ENCODE data around the gene CEP20.
"Not testable (repeated sequence)": the region's sequence is repeated elsewhere in the genome, so short reads cannot be mapped to it uniquely, and the experiment has no call there.

CEP20 gene

GRCh38 chr16:15888072-15888976 is at the start of gene CEP20:
TSS of gene CEP20 (minus strand) at chr16:15888603. CDS start at chr16:15888585, 18 bp downstream.
- peak; percentile 99 to 100 (median 99) for DNase-seq (ENCODE audit: low read depth in 3 of 3)

GRCh38 chr16:15936809-15937208 is 48.4 kb upstream of the CEP20 start:
- DNase-seq (ENCODE audit: low read depth in 3 of 3) = not testable (repeated sequence)

DNA sequence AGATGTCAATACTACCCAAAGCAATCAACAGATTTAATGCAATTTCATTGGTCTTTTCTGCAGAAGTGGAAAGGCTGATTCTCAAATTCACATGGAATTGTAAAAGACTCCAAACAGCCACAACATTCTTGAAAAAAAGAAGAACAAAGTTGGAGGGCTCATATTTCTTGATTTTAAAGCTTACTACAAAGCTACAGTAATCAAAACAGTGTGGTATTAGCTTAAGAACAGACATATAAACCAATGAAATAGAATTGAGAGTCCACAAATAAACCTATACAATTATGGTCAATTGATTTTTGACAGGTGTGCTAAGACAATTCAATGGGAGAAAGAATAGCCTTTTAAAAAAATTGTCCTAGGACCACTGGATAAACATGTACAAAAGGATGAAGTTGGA is 46.6 kb upstream of the CEP20 start:
- DNase-seq (ENCODE audit: low read depth in 3 of 3) = no peak

DNA sequence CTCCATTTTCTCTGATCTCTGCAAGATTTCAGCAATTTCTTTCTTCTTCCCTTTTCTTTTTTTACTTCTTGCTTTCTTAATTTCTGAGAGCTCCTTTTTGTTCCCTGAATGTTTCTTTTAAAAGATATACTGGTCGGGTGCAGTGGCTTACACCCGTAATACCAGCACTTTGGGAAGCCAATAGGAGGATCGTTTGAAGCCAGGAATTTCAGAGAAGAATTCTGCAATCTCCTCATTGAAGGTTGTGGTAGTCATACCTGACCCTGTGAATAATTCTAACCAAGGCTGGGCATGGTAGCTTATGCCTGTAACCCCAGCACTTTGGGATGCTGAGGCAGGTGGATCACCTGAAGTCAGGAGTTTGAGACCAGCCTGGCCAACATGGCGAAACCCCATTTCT is 45.4 kb upstream of the CEP20 start:
- no peak for DNase-seq (ENCODE audit: low read depth in 3 of 3)

- DNase-seq (ENCODE audit: low read depth in 3 of 3) = no peak
These were observed 44.5 kb upstream of the CEP20 start for GRCh38 chr16:15932939-15933338.

DNA sequence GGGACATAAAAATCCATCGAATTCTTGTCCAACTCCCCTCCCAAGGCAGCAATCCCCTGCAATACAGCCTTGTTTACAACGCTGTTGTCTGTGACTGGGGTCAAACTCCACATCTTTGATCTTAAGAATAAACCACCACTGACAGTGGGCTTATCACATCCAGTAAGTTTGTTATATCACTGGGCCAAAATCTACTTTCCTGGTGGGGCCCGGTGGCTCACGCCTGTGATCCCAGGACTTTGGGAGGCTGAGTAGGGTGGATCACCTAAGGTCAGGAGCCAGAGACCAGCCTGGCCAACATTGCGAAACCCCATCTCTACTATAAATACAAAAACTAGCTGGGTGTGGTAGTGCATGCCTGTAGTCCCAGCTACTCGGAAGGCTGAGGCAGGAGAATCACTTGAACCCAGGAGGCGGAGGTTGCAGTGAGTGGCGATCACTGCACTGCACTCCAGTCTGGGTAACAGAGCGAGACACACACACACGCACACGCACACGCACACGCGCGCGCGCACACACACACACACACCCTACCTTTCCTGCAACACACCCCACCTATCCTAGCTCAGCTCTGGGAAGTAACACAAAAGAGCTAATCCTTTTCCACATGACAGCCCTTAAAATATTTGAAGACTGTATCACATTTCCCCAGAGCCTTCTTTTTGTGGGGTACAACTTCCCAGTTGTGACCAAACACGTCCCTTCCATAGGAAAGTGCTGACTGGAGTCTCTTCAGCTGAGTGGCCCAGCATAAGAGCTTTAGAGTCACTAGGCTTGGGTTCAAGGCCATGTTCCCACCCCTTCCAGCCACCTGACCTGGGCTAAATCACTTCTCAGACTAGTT is 40.1 kb upstream of the CEP20 start:
- DNase-seq (ENCODE audit: low read depth in 3 of 3) = no peak

- no peak for DNase-seq (ENCODE audit: low read depth in 3 of 3)
These were observed 37.2 kb upstream of the CEP20 start for GRCh38 chr16:15925631-15926030.

- DNase-seq (ENCODE audit: low read depth in 3 of 3) = no peak
These were observed 36.6 kb upstream of the CEP20 start for GRCh38 chr16:15924996-15925395.

GRCh38 chr16:15919331-15919730 is 30.9 kb upstream of the CEP20 start:
- DNase-seq (ENCODE audit: low read depth in 3 of 3) = no peak

DNA sequence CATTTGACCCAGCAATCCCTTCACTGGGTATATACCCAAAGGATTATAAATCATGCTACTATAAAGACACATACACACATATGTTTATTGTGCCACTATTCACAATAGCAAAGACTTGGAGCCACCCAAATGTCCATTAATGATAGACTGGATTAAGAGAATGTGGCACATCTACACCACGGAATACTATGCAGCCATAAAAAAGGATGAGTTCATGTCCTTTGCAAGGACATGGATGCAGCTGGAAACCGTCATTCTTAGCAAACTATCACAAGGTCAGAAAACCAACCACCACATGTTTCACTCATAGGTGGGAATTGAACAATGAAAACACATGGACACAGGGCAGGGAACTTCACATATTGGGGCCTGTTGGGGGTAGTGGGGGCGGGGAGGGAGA is 29.9 kb upstream of the CEP20 start:
- not testable (repeated sequence) for DNase-seq (ENCODE audit: low read depth in 3 of 3)

GRCh38 chr16:15916323-15916722 is 27.9 kb upstream of the CEP20 start:
- DNase-seq (ENCODE audit: low read depth in 3 of 3) = no peak

- no peak for DNase-seq (ENCODE audit: low read depth in 3 of 3)
These were observed 27.2 kb upstream of the CEP20 start for GRCh38 chr16:15915555-15916081.

GRCh38 chr16:15913046-15913698 is 24.8 kb upstream of the CEP20 start:
- DNase-seq (ENCODE audit: low read depth in 3 of 3) = no peak

DNA sequence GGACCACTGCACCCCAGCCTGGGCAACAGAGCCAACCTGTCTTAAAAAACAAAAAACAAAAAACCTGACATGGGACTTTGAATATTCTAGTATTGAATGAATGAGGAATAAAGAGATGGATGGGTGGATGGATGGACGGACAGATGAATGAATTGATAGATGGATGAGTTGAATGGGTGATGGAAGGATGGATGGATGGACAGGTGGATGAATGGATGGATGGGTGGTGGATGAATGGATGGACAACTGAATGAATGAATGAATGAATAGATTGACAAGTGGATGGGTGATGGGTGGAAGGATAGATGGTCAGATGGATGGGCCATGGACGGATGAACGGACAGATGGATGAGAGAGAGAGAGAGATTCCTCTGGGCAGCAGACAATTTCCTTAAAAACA is 22.8 kb upstream of the CEP20 start:
- DNase-seq (ENCODE audit: low read depth in 3 of 3) = no peak

DNA sequence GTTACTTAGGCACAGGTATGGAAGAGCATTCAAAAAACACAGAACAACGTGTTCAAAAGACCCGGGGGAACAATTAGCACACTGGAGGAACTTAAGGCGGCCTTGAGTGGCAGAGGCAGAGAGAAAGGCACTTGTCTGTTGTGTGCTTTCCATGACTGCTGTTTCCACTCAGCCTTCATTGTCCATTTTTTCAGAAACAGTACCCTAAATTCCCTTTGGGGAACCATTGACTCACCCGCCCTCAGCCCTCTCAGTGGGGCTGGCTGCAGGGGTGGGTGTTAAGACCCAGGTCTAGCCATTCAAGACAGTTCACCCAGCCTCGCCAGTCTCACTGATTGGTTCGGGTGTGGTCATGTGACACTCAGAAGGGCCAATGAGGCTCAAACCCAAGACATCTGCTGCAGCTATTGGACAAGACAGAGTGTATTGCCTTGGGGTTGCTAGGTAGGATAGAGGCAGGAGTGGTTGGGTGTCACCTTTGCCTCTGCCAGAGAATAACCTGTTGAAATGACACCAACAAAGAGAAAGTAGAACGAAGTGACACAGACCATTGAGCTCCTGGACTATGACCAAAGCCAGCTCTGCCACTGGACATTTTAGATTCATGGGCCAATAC is 19.6 kb upstream of the CEP20 start:
- DNase-seq (ENCODE audit: low read depth in 3 of 3) = no peak

GRCh38 chr16:15906439-15906838 is 18.0 kb upstream of the CEP20 start:
- DNase-seq (ENCODE audit: low read depth in 3 of 3) = no peak

DNA sequence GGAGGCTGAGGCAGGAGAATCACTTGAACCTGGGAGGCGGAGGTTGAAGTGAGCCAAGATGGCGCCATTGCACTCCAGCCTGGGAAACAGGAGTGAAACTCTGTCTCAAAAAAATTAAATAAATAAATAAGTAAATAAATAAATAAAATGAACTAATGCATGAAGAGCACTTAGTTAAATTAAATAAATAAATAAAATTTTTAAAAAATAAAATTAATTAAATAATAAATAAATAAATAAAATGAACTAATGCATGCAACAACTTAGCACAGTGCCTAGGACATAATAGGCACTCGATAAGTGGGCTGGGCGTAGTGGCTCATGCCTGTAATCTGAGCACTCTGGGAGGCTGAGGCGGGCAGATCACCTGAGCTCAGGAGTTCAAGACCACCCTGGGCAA is 15.6 kb upstream of the CEP20 start:
- DNase-seq (ENCODE audit: low read depth in 3 of 3) = no peak

- DNase-seq (ENCODE audit: low read depth in 3 of 3) = no peak
These were observed 12.6 kb upstream of the CEP20 start for GRCh38 chr16:15900901-15901500.

DNA sequence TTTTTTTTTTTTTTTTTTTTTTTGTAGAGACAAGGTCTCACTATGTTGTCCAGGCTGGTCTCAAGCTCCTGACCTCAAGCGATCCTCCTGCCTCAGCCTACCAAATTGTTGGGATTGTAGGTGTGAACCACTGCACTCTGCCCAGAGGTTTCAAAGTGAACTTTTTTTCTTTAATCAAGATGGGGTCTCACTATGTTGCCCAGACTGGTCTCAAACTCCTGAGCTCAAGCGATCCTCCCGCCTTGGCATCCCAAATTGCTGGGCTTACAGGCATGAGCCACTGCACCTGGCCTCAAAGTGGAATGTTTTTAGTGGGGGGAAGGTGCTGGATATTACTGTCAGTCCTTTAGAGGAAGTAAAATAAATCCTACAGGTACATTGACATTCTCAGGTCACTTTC is 12.0 kb upstream of the CEP20 start:
- no peak for DNase-seq (ENCODE audit: low read depth in 3 of 3)

DNA sequence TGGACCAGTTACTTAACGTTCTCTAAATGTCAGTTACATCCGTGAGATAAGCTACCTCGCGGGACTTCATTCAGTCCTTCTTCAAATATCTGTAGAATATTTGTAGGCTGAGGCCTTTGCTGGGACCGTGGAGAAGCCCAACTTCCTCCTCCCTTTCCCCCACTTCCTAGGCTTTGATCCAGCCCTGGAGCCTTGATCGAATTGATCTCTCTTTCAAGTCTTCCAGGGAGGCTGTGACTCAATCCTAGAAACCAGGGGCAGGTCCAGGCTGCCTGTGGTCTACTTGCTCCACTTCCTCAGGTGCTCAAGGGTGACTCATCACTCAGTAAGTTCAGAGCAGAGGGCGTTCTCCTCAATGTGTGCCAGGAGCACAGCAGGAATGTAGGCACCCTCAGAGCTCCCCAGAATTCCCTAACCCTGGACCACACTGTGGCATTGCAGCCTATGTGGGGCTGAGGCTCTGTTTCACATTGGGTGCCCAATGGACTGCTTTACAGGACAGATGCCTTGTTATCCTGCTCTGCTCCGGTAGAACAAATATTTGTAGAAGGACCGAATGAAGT is 11.2 kb upstream of the CEP20 start:
- DNase-seq (ENCODE audit: low read depth in 3 of 3) = no peak

GRCh38 chr16:15898654-15899053 is 10.3 kb upstream of the CEP20 start:
- no peak for DNase-seq (ENCODE audit: low read depth in 3 of 3)

All from stimulated activated CD4-positive, alpha-beta T cell treated with anti-CD3 and anti-CD28 coated beads, TNF-alpha, amount 100 ng/mL, for 4 hours (primary cell).